Upper lobe of left lung (tissue), 6 donors: Measurements from ENCODE around the gene LAMB2. TPM values are rescaled to one million over a fixed set of nuclear protein-coding genes. Genes with fewer than 3 reads are reported as not detected.

Experiments
- ATAC-seq, 2 donors: fragments of 200-7000 bp; cut with Tn5 transposase; one replicate each; pipeline ENCODE4 v1.9.1; 2022; ENCODE audit warnings: mild to moderate bottlenecking in 2 of 2, moderate library complexity in 2 of 2; ENCODE audit not compliant: low FRiP score in 2 of 2
- DNase-seq, 2 donors: peaks; one replicate each; pipeline ENCODE4 v3.0.0-alpha.2; 2019 to 2020
- H3K27ac ChIP-seq, 4 donors: fragments of 200-600 bp; sonication (generic); one replicate each; pipeline ENCODE4 v1.5.1; 2016 to 2019
- H3K27me3 ChIP-seq, 4 donors: fragments of 200-600 bp; sonication (generic); one replicate each; pipeline ENCODE4 v1.5.1; 2017 to 2019
- H3K36me3 ChIP-seq, 4 donors: fragments of 200-600 bp; sonication (generic); one replicate each; pipeline ENCODE4 v1.5.1; 2016 to 2019
- H3K4me1 ChIP-seq, 4 donors: fragments of 200-600 bp; sonication (generic); one replicate each; pipeline ENCODE4 v1.5.1; 2018 to 2019
- H3K4me3 ChIP-seq, 4 donors: fragments of 200-600 bp; sonication (generic); one replicate each; pipeline ENCODE4 v1.5.1; 2017 to 2019; ENCODE audit warnings: mild to moderate bottlenecking in 2 of 4, moderate library complexity in 1 of 4
- H3K9me3 ChIP-seq, 4 donors: fragments of 200-600 bp; sonication (generic); one replicate each; pipeline ENCODE4 v1.5.1; 2018 to 2019
- EP300 ChIP-seq, 4 donors: sonication (generic); formaldehyde crosslinking; IDR thresholded peaks; one replicate each; pipeline ENCODE4 v1.5.1; 2017; ENCODE audit warnings: antibody characterized with exemption in 4 of 4, control low read depth in 2 of 4
- POLR2A ChIP-seq, 4 donors: fragments of 450-650 bp; IDR thresholded peaks; one replicate each; pipeline ENCODE4 v1.5.1; 2016 to 2017; ENCODE audit warnings: antibody characterized with exemption in 4 of 4, mild to moderate bottlenecking in 2 of 4
- POLR2AphosphoS5 ChIP-seq, 2 donors: sonication (generic); formaldehyde crosslinking; IDR thresholded peaks; one replicate each; pipeline ENCODE4 v1.5.1; 2017; ENCODE audit warnings: antibody characterized with exemption in 2 of 2
- WGBS, 2 donors: methylation state at CpG; one replicate each; pipeline ENCODE4 v1.1.5; 2017 to 2018; 5-methylcytosine and 5-hydroxymethylcytosine counted together
- total RNA-seq, 6 donors: library from RNA; depleted of rRNA in 4 of 6; stranded (reverse); fragments of >200 nt in 4 of 6; gene quantifications; one replicate each; pipeline versions ENCODE4 v1.1.0 to v1.2.1, GENCODE V29; 2016 to 2021
- TF ChIP-seq, protein P1 (sequence below), 6 experiments: fragments of 450-650 bp in 4 of 6; fragments of 200-600 bp in 2 of 6; sonication (generic) in 2 of 6; IDR thresholded peaks; one replicate each; pipeline ENCODE4 v1.5.1; 2016 to 2019; ENCODE audit warnings: antibody characterized with exemption in 6 of 6
- donor health status: DM: no; HTN: no; CAD: no; lungs with moderate emphysema.
- donor health status: DM: no; HTN: yes; CAD: no; lungs with severe emphysema.

Gene LAMB2
- total RNA-seq, 6 donors from 2014 or later: 349 to 904 (median 555) TPM

DNA sequence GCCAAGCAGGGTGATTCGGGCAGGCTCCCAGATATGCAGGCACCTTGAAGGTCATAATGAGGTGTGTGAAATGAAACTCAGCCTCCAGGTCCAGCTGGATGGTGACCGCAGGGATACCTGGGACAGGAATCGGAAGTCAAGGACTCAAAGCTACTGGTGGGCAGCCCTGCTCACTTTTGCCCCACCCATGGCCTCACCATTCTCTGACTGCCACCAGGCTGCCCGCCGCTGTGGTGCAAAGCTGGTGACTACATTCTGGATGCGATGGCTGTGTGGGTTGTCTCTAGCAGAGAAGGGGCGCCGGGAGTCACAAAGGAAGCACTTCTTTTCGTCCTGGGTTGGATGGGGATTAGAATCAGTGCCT lies 795 bp downstream of the LAMB2 start:
- Histone ChIP-seq H3K27me3 (no peaks in the 10 kb centered on the region), H3K4me3 (peak overlapping the region; percentile 42 to 58 (median 57)), H3K27ac (peak overlapping the region; percentile 73 to 91 (median 88)), H3K4me1 (peaks cover 13 to 39% (median 20%) of the 10 kb centered on the region in 4 donors), H3K36me3 (peaks cover 0 to 38% (median 24%) of the 10 kb centered on the region in 4 donors), H3K9me3 (no peaks in the 10 kb centered on the region)
- WGBS, 2 donors: 42 to 68% methylated on average over 3 to 9 of the region's 9 CpGs
- ATAC-seq: no peak
- DNase-seq: no peak
- TF ChIP-seq, protein P1, sequence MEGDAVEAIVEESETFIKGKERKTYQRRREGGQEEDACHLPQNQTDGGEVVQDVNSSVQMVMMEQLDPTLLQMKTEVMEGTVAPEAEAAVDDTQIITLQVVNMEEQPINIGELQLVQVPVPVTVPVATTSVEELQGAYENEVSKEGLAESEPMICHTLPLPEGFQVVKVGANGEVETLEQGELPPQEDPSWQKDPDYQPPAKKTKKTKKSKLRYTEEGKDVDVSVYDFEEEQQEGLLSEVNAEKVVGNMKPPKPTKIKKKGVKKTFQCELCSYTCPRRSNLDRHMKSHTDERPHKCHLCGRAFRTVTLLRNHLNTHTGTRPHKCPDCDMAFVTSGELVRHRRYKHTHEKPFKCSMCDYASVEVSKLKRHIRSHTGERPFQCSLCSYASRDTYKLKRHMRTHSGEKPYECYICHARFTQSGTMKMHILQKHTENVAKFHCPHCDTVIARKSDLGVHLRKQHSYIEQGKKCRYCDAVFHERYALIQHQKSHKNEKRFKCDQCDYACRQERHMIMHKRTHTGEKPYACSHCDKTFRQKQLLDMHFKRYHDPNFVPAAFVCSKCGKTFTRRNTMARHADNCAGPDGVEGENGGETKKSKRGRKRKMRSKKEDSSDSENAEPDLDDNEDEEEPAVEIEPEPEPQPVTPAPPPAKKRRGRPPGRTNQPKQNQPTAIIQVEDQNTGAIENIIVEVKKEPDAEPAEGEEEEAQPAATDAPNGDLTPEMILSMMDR (IDR thresholded peaks at IDR 0.05): no peak
- TF ChIP-seq POLR2AphosphoS5 (IDR thresholded peaks at IDR 0.05) (no peak), EP300 (IDR thresholded peaks at IDR 0.05) (no peak), POLR2A (IDR thresholded peaks at IDR 0.05) (no peak)

DNA sequence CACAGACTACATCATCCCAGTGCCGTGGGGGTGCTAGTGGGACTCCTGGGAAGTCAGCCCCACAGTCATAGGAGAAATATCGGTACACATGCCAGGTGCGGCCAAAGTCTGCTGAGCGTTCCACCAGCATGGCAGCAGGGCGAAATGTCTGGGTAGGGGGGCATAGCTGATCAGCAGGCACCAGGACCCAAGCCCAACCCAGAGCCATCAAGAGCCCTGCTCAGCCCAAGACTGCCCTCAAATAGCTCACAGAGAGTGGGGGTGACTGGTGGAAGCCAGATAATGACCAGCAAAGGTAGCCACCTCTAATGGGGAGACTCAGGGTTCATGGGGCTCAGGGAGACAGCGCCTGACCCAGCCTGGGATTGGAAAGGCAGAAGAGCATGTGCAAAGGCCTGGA lies 1.3 kb downstream of the LAMB2 start:
- H3K4me1 ChIP-seq: peaks cover 13 to 39% (median 20%) of the 10 kb centered on the region in 4 donors
- no peaks in the 10 kb centered on the region for H3K9me3 ChIP-seq
- H3K27me3 ChIP-seq: no peaks in the 10 kb centered on the region
- peak overlapping the region; percentile 73 to 91 (median 88) for H3K27ac ChIP-seq
- peak overlapping the region; percentile 42 to 58 (median 57) for H3K4me3 ChIP-seq
- 91 to 95% methylated on average over 6 of the region's 6 CpGs for WGBS, 2 donors
- H3K36me3 ChIP-seq: peaks cover 0 to 43% (median 28%) of the 10 kb centered on the region in 4 donors
- no peak for TF ChIP-seq EP300 (IDR thresholded peaks at IDR 0.05)
- TF ChIP-seq POLR2AphosphoS5 (IDR thresholded peaks at IDR 0.05): no peak
- TF ChIP-seq POLR2A (IDR thresholded peaks at IDR 0.05): no peak
- TF ChIP-seq, protein P1 (IDR thresholded peaks at IDR 0.05): no peak
- ATAC-seq (no peak), DNase-seq (no peak)

DNA sequence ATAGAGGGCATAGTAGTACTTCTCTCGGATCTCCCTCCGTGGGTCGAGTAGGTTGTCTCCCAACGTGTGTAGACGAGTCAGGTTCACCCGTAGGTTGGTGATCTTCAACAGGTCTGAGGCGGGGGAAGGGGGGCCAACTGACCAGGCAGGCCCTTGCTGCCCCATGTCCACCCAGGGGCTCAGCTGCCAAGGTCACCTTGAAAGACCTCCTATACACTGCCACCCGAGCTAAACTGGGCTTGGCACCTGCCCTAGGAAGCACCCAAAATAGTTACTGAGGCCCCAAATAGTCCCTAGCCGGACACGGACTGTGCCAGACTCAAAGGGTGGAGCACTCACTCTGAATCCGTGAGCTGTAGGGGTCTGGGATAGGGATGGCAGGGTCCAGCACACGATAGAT lies 1.8 kb downstream of the LAMB2 start:
- Histone ChIP-seq H3K9me3 (no peaks in the 10 kb centered on the region), H3K4me1 (peaks cover 13 to 39% (median 20%) of the 10 kb centered on the region in 4 donors), H3K27ac (peak overlapping the region; percentile 73 to 91 (median 88)), H3K4me3 (peak overlapping the region in 1 of 4 donors; percentile 58), H3K36me3 (peaks cover 0 to 48% (median 33%) of the 10 kb centered on the region in 4 donors), H3K27me3 (no peaks in the 10 kb centered on the region)
- 81 to 85% methylated on average over 4 to 12 of the region's 12 CpGs for WGBS, 2 donors
- no peak for DNase-seq
- no peak for ATAC-seq
- TF ChIP-seq EP300 (IDR thresholded peaks at IDR 0.05): no peak
- TF ChIP-seq POLR2AphosphoS5 (IDR thresholded peaks at IDR 0.05): no peak
- TF ChIP-seq, protein P1 (IDR thresholded peaks at IDR 0.05): no peak
- no peak for TF ChIP-seq POLR2A (IDR thresholded peaks at IDR 0.05)

DNA sequence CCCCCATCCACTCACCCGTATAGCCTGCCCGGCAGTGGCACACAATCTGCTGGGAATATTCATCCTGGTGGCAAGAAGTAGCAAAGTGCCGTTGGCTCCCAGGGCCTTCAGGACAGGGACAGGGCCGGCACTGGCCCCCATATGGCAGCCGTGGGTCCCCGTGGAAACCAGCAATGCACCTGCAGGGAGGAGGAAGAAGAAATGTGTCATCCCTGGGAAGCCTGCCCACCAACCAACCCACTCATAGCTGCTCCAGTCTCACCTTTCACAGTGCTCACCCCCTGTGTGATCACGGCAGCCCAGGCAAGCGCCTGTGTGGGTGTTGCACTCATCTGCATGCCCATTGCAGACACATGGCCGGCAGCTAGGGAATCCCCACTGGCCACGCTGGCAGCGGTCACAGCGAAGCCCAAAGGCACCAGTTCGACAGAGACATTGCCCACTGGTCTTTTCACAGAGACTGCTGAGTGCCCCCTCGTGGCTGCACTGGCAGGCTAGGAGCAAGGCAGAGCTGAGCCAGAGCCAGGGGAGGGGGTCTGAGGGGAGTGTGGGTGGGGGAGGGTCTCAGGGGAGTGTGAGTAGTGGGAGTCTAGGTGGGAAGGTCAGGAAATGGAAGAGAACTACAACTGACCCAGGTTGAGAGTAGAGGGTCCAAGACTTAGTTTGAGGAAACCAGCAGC lies 7.7 kb downstream of the LAMB2 start:
- 80 to 87% methylated on average over 2 to 14 of the region's 14 CpGs for WGBS, 2 donors
- no peak overlapping the region for H3K4me3 ChIP-seq
- DNase-seq (no peak), ATAC-seq (no peak)
- no peaks in the 10 kb centered on the region for H3K9me3 ChIP-seq
- TF ChIP-seq, protein P1 (IDR thresholded peaks at IDR 0.05): no peak
- TF ChIP-seq POLR2A (IDR thresholded peaks at IDR 0.05) (no peak), EP300 (IDR thresholded peaks at IDR 0.05) (no peak), POLR2AphosphoS5 (IDR thresholded peaks at IDR 0.05) (no peak)
- no peaks in the 10 kb centered on the region for H3K27me3 ChIP-seq
- H3K27ac ChIP-seq: no peak overlapping the region
- H3K36me3 ChIP-seq: peaks cover 21 to 87% (median 75%) of the 10 kb centered on the region in 4 donors
- peaks cover under 1 to 13% (median 6%) of the 10 kb centered on the region in 4 donors for H3K4me1 ChIP-seq
